Measurements from ENCODE around the gene RABAC1. TPM values are rescaled to one million over a fixed set of nuclear protein-coding genes. Genes with fewer than 3 reads are reported as not detected.

Gene RABAC1
- total RNA-seq (2014; rRNA removed; shearing (Covaris generic)), result 137 and 154 TPM in 2 replicates
- polyA plus RNA-seq (2015; cell fraction: cytosol; rRNA removed), result 229 and 264 TPM in 2 replicates
- 58.0 and 62.1 TPM in 2 replicates for polyA plus RNA-seq (2015; cell fraction: nucleus; rRNA removed)

- DNase-seq (ENCODE audit: low read depth, low spot score), result peak; percentile 92
Measured at GRCh38 chr19:41959056-41960053, at the start of gene RABAC1. Gene RABAC1 (minus strand): TSS chr19:41959321. CDS start chr19:41959292, 29 bp downstream.

DNA sequence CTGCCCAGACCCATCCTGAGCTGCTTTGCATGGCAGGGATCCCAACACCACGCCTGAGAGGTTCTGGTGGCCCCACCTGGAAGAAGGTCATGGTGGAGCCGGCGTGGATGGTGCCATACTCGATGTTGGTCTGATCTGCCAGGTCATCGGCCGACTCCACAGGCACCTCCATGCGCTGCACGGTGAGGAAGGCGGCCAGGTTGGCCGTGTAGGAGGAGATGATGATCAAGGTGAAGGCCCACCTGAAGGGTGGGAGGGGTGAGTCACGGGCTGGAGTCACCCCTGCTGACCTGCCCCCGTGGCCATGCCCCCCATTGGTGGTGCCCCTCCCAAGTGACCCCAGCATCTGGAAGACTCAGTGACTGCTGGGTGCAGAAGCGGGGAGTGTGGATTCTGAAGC, 47.4 kb upstream of the RABAC1 start:
- in situ Hi-C loops (cut with HindIII; ENCODE audit: low pct_unique_long_range_greater_than_20kb, low sequenced_read_pairs), result no loop called here
- no peak for DNase-seq (ENCODE audit: low read depth, low spot score)

More at GRCh38 chr19:41959056-41960053, at the start of gene RABAC1:
- in situ Hi-C loops (cut with HindIII; ENCODE audit: low pct_unique_long_range_greater_than_20kb, low sequenced_read_pairs), result no loop called here

DNA sequence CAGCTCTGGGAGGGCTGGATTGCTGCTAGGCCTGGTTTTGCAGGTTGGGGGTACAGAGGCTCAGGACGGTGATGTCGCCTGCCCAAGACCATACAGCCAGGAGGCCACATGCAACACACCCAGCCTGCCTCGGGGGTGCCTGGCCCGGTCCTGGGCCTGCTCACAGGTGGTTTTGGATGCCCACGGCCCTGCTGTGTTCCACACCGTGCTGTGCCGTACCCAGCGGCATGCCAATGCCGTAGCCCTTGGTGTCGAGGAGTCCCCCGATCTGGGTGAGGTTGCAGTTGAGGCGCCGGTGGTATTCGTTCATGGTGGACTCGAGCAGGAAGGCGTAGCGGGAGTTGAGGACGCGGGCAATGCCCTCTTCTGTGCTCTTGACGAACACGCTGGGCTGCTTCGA, 46.4 kb upstream of the RABAC1 start:
- DNase-seq (ENCODE audit: low read depth, low spot score), result no peak
- in situ Hi-C loops (cut with HindIII; ENCODE audit: low pct_unique_long_range_greater_than_20kb, low sequenced_read_pairs), result no loop called here

DNA sequence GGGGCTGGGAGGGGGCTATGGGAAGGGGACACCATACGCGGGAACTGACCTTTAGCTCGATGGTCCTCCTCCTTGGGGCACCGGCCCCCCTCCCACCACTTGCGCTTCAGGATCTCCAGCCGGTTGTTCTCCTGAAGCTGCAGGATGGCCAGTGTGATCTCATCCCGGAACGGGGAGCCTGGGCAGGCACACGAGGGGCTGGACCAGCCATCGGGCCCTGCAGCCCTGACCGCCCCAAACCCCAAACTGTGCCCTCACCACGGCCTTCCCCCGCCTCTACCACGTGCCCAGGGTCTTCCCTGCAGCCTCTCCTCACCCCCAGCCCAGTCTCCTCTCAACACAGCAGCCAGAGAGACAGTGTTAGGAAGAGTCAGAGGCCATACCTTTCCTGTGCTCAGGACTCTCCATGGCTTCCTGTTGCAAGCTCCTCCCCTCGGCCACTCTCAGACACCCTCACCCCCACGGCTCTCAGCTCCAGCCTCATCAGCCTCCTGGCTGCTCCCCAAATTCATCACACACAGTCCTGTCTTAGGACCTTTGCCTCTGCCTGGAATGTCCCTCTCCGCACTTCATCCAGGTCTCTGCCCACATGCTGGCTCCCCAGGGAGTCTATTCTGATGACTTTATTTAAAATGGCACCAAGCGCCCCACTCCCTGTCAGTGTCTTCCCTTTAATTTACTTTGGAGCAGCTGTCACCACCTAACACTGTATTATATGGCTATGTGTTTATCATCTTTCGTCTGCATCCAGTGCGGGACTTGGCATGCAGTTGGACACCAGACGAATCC, 44.6 kb upstream of the RABAC1 start:
- DNase-seq (ENCODE audit: low read depth, low spot score), result no peak
- in situ Hi-C loops (cut with HindIII; ENCODE audit: low pct_unique_long_range_greater_than_20kb, low sequenced_read_pairs), result no loop called here

DNA sequence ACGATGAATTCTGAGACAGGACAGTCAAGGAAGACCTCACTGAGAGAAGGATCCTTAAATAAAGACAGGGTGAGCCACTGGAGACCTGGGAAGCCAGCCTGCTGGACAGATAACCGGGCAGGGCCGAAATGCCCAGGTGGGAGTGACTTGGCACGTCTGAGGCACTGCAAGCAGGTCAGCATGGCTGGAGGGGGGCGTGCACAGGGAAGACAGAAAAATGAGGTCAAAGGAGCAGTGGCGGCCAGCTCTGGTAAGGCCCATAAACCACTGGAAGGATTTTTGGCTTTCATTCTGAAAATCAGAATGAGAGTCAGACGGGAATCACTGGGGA, 40.7 kb upstream of the RABAC1 start:
- in situ Hi-C loops (cut with HindIII; ENCODE audit: low pct_unique_long_range_greater_than_20kb, low sequenced_read_pairs), result no loop called here
- no peak for DNase-seq (ENCODE audit: low read depth, low spot score)

GRCh38 chr19:41999071-41999877, 40.2 kb upstream of the RABAC1 start:
- in situ Hi-C loops (cut with HindIII; ENCODE audit: low pct_unique_long_range_greater_than_20kb, low sequenced_read_pairs), result no loop called here
- no peak for DNase-seq (ENCODE audit: low read depth, low spot score)

GRCh38 chr19:41998246-41999020, 39.3 kb upstream of the RABAC1 start:
- peak; percentile 34 for DNase-seq (ENCODE audit: low read depth, low spot score)
- in situ Hi-C loops (cut with HindIII; ENCODE audit: low pct_unique_long_range_greater_than_20kb, low sequenced_read_pairs), result no loop called here

GRCh38 chr19:41997851-41998229, 38.7 kb upstream of the RABAC1 start:
- in situ Hi-C loops (cut with HindIII; ENCODE audit: low pct_unique_long_range_greater_than_20kb, low sequenced_read_pairs), result no loop called here
- no peak for DNase-seq (ENCODE audit: low read depth, low spot score)

- peak; percentile 29 for DNase-seq (ENCODE audit: low read depth, low spot score)
- in situ Hi-C loops (cut with HindIII; ENCODE audit: low pct_unique_long_range_greater_than_20kb, low sequenced_read_pairs), result no loop called here
Measured at GRCh38 chr19:41997121-41997850, 38.2 kb upstream of the RABAC1 start.

DNA sequence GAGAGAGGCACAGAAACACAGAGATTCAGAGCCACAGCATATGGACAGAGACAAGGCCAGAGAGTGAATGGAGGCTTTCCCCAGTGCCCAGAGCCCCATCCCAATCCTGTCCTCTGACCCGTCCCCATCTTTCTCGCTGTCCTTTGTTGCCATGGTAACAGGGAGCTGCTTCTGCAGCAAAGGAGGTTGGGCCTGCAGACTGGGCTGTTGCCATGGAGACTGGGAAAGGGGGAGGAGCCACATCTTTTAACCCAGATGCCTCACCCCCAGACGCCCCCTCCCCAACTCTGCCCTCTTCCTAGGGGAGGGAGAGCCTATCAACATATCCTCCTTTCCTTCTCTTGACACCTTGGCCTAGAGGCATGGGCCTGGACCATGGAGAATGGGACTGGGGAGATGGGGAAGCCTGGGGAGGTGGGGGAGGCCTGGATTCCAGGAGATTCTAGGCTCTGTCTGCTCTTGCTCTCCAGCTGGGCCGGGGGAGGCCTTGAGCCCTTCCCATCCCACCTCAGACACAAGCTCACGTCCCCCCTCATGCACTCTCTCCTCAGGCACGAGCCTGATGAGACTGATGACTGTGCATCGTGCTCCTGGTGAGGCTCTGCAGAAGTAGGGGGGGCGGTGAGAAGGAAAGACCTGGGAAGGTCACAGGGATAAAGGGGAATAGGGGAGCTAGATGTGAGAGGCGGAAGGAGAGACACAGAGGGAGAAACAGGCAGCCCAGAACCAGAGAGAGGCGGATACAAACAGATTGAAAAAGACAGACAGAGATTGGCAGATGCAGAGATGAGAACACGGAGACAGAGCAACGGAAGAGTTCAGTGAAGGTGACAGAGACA, 37.1 kb upstream of the RABAC1 start:
- DNase-seq (ENCODE audit: low read depth, low spot score), result peak; percentile 59

DNA sequence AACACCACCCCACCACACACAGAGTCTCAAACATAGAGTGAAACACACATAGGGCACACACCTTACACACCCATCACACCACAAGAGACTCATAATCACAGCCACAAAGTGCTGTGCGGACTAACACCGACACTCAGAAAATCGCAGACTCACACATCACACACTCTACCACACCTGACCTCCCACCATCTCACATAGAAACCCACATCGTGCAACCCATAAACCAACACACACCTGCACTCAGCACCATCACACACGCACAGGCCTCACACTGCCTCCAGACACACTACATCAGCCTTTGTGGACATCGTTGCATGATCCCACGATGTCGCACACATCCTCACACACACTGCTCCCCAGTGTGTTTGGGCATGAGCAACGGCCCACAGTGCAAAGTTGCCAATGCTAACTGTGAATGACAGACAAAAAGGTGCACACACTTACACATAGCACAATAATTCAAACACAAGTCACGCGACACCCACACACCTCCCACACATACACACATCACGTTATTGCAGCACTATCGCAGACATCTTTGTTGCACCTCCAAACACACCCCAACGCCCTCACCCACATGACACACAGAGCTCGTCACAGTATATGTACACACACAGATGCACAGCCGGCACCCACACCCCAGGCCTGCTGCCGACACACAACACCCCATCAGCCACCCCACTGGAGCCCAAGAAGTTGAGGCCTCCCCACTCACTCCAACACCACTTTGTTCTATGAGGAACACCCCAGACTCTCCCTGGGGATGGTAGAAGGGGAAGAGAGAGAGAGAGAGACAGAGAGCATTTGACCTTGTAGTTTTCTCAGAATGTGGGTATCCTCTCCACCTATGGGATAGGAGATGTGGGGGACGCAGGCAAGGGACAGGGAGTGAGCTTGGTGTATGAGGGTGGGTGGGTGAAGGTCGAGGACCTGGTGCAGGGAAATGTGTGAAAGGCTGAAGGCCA, 36.2 kb upstream of the RABAC1 start:
- DNase-seq (ENCODE audit: low read depth, low spot score), result no peak
- in situ Hi-C loops (cut with HindIII; ENCODE audit: low pct_unique_long_range_greater_than_20kb, low sequenced_read_pairs), result no loop called here

More for the DNA sequence above, 37.1 kb upstream of the RABAC1 start:
- in situ Hi-C loops (cut with HindIII; ENCODE audit: low pct_unique_long_range_greater_than_20kb, low sequenced_read_pairs), result no loop called here

DNA sequence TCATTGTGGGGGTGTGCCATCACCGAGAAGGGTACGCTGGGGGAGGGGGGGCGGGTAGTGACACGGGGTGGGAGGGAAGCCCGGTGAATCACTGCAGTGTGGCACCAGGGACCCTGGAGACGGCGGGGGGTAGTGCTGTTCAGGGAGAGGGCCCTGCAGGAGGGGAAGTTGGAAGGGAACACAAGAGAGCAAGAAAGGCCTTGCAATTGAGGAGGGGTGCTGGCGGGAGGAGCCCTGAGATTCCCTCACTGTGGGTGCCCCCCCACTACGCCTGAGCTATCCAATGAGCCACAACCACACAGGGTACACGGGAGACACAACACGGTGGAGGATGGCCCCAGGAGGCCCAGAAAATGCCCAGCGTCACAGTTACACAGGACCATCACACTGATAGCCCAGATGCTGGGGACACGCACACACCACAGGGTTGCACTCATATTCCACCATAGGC, 35.4 kb upstream of the RABAC1 start:
- no peak for DNase-seq (ENCODE audit: low read depth, low spot score)
- in situ Hi-C loops (cut with HindIII; ENCODE audit: low pct_unique_long_range_greater_than_20kb, low sequenced_read_pairs), result no loop called here

DNA sequence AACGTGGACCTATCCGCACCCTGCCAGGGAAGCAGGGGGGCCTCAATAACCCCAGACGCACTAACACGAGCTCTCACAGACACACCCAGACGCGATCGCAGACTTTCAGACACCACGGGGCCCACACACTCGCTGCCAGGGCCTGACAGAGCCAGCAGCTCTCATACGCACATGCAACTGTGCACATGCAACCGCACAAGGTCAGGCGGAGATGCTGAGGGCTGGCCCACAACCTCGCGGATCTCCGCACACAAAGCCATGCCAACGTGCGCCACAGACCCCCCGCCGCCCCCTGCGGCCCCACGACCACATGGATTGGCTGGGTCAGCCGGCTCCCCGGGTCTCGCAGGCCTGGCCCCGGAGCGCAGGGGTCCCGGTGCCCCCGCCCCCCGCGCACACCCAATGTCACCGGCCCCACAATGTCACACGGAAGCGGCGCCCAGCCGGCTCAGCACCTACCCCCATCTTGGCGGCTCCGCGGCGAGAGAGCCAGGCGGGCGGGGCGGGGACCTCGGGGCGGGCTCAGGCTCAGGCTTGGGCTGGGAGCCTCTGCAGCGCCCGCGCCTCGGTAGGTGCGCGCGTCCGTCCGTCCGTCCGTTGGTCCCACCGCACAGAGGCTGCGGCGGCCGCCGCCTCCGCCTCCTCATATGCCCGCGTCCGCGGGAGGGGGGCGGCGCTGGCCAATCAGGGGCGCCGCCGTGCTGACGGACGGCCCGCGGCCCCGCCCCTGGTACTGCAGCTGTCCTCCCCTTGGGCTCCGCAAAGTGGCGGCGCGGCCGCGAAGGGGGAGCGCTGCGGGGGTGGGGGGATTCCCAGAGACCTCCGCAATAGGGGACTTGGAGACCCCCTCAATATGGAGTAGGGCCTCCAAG, 34.7 kb upstream of the RABAC1 start, which contains the start of gene ATP1A3:
ATP1A3 (minus strand) TSS at position 619 of the 872 bp plus-strand sequence; CDS start at position 465, 154 bp downstream.
- in situ Hi-C loops (cut with HindIII; ENCODE audit: low pct_unique_long_range_greater_than_20kb, low sequenced_read_pairs), result no loop called here
- peak; percentile 46 for DNase-seq (ENCODE audit: low read depth, low spot score)

All from SK-MEL-5 (cell line).